ENCODE measurements around the gene UGT1A1.
"Not testable (repeated sequence)": the region's sequence is repeated elsewhere in the genome, so short reads cannot be mapped to it uniquely, and the experiment has no call there.

Gene UGT1A1

GRCh38 chr2:233728723-233729301 is 31.3 kb upstream of the UGT1A1 start, which contains the start of gene UGT1A3:
Gene UGT1A3 (plus strand): TSS chr2:233729042. CDS start chr2:233729127, 85 bp downstream.
- H3K36me3 ChIP-seq, result no peaks in the 10 kb centered on the region
- H3K27me3 ChIP-seq, result peaks cover 4% of the 10 kb centered on the region; the same call in 1 of the 2 replicates
- DNase-seq, result no peak
- no peak within 1 kb of the TSS for H3K4me3 ChIP-seq (ENCODE audit: low read depth, low read length)
- TF ChIP-seq CTCF (IDR thresholded peaks at IDR 0.05; ENCODE audit: low read depth, low read length), result no peak
- H3K9me3 ChIP-seq, result no peaks in the 10 kb centered on the region
- no peaks in the 10 kb centered on the region for H3K4me1 ChIP-seq

GRCh38 chr2:233736868-233737653 is 23.0 kb upstream of the UGT1A1 start:
- H3K9me3 ChIP-seq; DNase-seq; H3K36me3 ChIP-seq; H3K4me1 ChIP-seq; H3K4me3 ChIP-seq (ENCODE audit: low read depth, low read length): not testable (repeated sequence)
- peaks cover 15% of the 10 kb centered on the region for H3K27me3 ChIP-seq

- H3K27me3 ChIP-seq, result peaks cover 15% of the 10 kb centered on the region
- no peaks in the 10 kb centered on the region for H3K9me3 ChIP-seq
- TF ChIP-seq CTCF (IDR thresholded peaks at IDR 0.05; ENCODE audit: low read depth, low read length), result no peak
- no peaks in the 10 kb centered on the region for H3K36me3 ChIP-seq
- H3K4me1 ChIP-seq, result no peaks in the 10 kb centered on the region
- DNase-seq, result no peak
- H3K4me3 ChIP-seq (ENCODE audit: low read depth, low read length), result no peak overlapping the region
Measured at GRCh38 chr2:233740870-233741269, 19.2 kb upstream of the UGT1A1 start.

- no peaks in the 10 kb centered on the region for H3K4me1 ChIP-seq
- DNase-seq, result no peak
- no peaks in the 10 kb centered on the region for H3K9me3 ChIP-seq
- no peaks in the 10 kb centered on the region for H3K27me3 ChIP-seq
- no peaks in the 10 kb centered on the region for H3K36me3 ChIP-seq
- no peak for TF ChIP-seq CTCF (IDR thresholded peaks at IDR 0.05; ENCODE audit: low read depth, low read length)
- no peak overlapping the region for H3K4me3 ChIP-seq (ENCODE audit: low read depth, low read length)
Measured at GRCh38 chr2:233743464-233744259, 16.4 kb upstream of the UGT1A1 start.

- no peak for DNase-seq
- TF ChIP-seq CTCF (IDR thresholded peaks at IDR 0.05; ENCODE audit: low read depth, low read length), result no peak
- Histone ChIP-seq H3K4me3 (ENCODE audit: low read depth, low read length) (no peak overlapping the region), H3K36me3 (no peaks in the 10 kb centered on the region), H3K27me3 (no peaks in the 10 kb centered on the region; the same call in 1 of the 2 replicates), H3K4me1 (no peaks in the 10 kb centered on the region), H3K9me3 (no peaks in the 10 kb centered on the region)
Measured at GRCh38 chr2:233745073-233745755, 14.9 kb upstream of the UGT1A1 start.

GRCh38 chr2:233745838-233746237 is 14.2 kb upstream of the UGT1A1 start:
- not testable (repeated sequence) for H3K4me1 ChIP-seq; H3K9me3 ChIP-seq; H3K36me3 ChIP-seq; H3K27me3 ChIP-seq; H3K4me3 ChIP-seq (ENCODE audit: low read depth, low read length); DNase-seq

All from BE2C (cell line).